ENCODE results near the gene RPS4Y2. TPM values are rescaled to one million over a fixed set of nuclear protein-coding genes. Genes with fewer than 3 reads are reported as not detected.

Gene RPS4Y2
- total RNA-seq, 1 experiment from 2014 or later, result not detected

DNA sequence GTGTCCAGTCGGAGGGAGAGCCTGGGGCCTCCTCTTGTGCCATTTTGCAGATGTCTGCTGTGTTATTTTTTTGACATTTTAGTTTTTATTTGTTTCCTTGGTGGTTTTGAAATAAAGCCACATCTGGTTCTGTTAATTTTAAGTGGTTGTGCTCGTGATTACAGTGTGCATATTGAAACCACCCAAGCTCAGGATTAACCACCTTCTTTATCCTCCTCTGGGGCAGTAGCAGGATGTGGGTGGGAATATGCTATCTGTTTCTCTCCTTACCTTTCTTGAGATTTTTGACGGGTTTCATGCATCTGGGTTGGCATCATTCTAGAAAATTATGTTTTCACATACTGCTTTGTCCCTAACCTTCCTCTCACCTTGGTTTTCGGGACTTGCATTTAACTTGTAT lies 20.2 kb downstream of the RPS4Y2 start:
- ChIA-PET POLR2A (no interaction called here), CTCF (no interaction called here)
- peaks cover 67% of the 10 kb centered on the region for H3K9me3 Mint-ChIP-seq
- TF ChIP-seq PREB (CRISPR knock-in tag; IDR thresholded peaks at IDR 0.05; ENCODE audit: borderline replicate concordance), result no peak
- TF ChIP-seq, protein P1, sequence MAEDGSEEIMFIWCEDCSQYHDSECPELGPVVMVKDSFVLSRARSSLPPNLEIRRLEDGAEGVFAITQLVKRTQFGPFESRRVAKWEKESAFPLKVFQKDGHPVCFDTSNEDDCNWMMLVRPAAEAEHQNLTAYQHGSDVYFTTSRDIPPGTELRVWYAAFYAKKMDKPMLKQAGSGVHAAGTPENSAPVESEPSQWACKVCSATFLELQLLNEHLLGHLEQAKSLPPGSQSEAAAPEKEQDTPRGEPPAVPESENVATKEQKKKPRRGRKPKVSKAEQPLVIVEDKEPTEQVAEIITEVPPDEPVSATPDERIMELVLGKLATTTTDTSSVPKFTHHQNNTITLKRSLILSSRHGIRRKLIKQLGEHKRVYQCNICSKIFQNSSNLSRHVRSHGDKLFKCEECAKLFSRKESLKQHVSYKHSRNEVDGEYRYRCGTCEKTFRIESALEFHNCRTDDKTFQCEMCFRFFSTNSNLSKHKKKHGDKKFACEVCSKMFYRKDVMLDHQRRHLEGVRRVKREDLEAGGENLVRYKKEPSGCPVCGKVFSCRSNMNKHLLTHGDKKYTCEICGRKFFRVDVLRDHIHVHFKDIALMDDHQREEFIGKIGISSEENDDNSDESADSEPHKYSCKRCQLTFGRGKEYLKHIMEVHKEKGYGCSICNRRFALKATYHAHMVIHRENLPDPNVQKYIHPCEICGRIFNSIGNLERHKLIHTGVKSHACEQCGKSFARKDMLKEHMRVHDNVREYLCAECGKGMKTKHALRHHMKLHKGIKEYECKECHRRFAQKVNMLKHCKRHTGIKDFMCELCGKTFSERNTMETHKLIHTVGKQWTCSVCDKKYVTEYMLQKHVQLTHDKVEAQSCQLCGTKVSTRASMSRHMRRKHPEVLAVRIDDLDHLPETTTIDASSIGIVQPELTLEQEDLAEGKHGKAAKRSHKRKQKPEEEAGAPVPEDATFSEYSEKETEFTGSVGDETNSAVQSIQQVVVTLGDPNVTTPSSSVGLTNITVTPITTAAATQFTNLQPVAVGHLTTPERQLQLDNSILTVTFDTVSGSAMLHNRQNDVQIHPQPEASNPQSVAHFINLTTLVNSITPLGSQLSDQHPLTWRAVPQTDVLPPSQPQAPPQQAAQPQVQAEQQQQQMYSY (CRISPR knock-in tag; IDR thresholded peaks at IDR 0.05), result no peak
- TF ChIP-seq, protein P2, sequence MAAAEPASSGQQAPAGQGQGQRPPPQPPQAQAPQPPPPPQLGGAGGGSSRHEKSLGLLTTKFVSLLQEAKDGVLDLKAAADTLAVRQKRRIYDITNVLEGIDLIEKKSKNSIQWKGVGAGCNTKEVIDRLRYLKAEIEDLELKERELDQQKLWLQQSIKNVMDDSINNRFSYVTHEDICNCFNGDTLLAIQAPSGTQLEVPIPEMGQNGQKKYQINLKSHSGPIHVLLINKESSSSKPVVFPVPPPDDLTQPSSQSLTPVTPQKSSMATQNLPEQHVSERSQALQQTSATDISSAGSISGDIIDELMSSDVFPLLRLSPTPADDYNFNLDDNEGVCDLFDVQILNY (CRISPR knock-in tag; IDR thresholded peaks at IDR 0.05), result no peak
- no peak for TF ChIP-seq NR1H2 (CRISPR knock-in tag; IDR thresholded peaks at IDR 0.05)
- H3K4me3 Mint-ChIP-seq, result no peak overlapping the region
- ATAC-seq (no peak), DNase-seq (ENCODE audit: low spot score) (no peak)
- no peaks in the 10 kb centered on the region; the same call in 1 of the 2 replicates for H3K27me3 Mint-ChIP-seq (ENCODE audit: low read depth)
- H3K36me3 Mint-ChIP-seq, result peaks cover 47% of the 10 kb centered on the region
- no peak overlapping the region for H3K27ac Mint-ChIP-seq
- H3K4me1 Mint-ChIP-seq, result no peaks in the 10 kb centered on the region

- TF ChIP-seq, protein P3, sequence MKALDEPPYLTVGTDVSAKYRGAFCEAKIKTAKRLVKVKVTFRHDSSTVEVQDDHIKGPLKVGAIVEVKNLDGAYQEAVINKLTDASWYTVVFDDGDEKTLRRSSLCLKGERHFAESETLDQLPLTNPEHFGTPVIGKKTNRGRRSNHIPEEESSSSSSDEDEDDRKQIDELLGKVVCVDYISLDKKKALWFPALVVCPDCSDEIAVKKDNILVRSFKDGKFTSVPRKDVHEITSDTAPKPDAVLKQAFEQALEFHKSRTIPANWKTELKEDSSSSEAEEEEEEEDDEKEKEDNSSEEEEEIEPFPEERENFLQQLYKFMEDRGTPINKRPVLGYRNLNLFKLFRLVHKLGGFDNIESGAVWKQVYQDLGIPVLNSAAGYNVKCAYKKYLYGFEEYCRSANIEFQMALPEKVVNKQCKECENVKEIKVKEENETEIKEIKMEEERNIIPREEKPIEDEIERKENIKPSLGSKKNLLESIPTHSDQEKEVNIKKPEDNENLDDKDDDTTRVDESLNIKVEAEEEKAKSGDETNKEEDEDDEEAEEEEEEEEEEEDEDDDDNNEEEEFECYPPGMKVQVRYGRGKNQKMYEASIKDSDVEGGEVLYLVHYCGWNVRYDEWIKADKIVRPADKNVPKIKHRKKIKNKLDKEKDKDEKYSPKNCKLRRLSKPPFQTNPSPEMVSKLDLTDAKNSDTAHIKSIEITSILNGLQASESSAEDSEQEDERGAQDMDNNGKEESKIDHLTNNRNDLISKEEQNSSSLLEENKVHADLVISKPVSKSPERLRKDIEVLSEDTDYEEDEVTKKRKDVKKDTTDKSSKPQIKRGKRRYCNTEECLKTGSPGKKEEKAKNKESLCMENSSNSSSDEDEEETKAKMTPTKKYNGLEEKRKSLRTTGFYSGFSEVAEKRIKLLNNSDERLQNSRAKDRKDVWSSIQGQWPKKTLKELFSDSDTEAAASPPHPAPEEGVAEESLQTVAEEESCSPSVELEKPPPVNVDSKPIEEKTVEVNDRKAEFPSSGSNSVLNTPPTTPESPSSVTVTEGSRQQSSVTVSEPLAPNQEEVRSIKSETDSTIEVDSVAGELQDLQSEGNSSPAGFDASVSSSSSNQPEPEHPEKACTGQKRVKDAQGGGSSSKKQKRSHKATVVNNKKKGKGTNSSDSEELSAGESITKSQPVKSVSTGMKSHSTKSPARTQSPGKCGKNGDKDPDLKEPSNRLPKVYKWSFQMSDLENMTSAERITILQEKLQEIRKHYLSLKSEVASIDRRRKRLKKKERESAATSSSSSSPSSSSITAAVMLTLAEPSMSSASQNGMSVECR (CRISPR knock-in tag; IDR thresholded peaks at IDR 0.05; ENCODE audit: borderline replicate concordance), result no peak
- H3K4me1 Mint-ChIP-seq, result no peaks in the 10 kb centered on the region
- H3K27me3 Mint-ChIP-seq (ENCODE audit: low read depth), result no peaks in the 10 kb centered on the region
- ChIA-PET POLR2A (no interaction called here), CTCF (no interaction called here)
- H3K9me3 Mint-ChIP-seq, result peaks cover 54% of the 10 kb centered on the region
- DNase-seq (ENCODE audit: low spot score) (no peak), ATAC-seq (no peak)
- no peak overlapping the region for H3K4me3 Mint-ChIP-seq
- H3K27ac Mint-ChIP-seq, result no peak overlapping the region
- peaks cover 40% of the 10 kb centered on the region for H3K36me3 Mint-ChIP-seq
Observed at GRCh38 chrY:20780104-20780654, 24.3 kb downstream of the RPS4Y2 start.

GRCh38 chrY:20780776-20781175 lies 24.9 kb downstream of the RPS4Y2 start:
- POLR2A ChIA-PET, result no interaction called here

DNA sequence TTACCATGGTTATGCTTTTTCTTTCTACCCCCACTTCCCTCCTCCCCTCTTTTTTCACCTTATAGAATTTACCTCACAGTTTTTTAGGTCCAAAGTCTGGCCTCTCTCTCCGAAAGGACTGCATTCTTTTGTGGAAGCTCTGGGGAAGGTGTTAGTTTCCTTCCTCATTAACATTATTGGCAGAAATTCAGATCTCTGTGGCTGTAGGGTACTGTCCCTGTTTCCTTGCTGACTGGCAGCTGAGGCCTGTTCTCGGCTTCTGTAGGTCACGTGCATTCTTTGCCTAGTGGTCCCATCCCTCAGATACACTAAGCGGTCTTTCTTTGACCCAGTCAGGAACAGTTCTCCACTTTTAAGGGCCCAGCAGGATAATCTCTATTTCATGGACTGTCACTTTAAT lies 25.5 kb downstream of the RPS4Y2 start:
- H3K36me3 Mint-ChIP-seq, result peaks cover 37% of the 10 kb centered on the region
- ATAC-seq (no peak), DNase-seq (ENCODE audit: low spot score) (no peak)
- H3K9me3 Mint-ChIP-seq, result peaks cover 50% of the 10 kb centered on the region
- CTCF ChIA-PET, result no interaction called here
- H3K27ac Mint-ChIP-seq, result no peak overlapping the region
- POLR2A ChIA-PET, result no interaction called here
- H3K4me3 Mint-ChIP-seq, result no peak overlapping the region
- H3K27me3 Mint-ChIP-seq (ENCODE audit: low read depth), result no peaks in the 10 kb centered on the region
- TF ChIP-seq ZNF512 (CRISPR knock-in tag; IDR thresholded peaks at IDR 0.05; ENCODE audit: borderline replicate concordance) (no peak), IRF2 (CRISPR knock-in tag; IDR thresholded peaks at IDR 0.05; ENCODE audit: borderline replicate concordance, low read depth) (no peak), PRRX2 (CRISPR knock-in tag; IDR thresholded peaks at IDR 0.05) (no peak), ESRRA (CRISPR knock-in tag; IDR thresholded peaks at IDR 0.05; ENCODE audit: borderline replicate concordance) (no peak)
- TF ChIP-seq, protein P3 (CRISPR knock-in tag; IDR thresholded peaks at IDR 0.05; ENCODE audit: borderline replicate concordance), result no peak
- TF ChIP-seq, protein P2 (CRISPR knock-in tag; IDR thresholded peaks at IDR 0.05), result no peak
- H3K4me1 Mint-ChIP-seq, result no peaks in the 10 kb centered on the region

More at GRCh38 chrY:20780776-20781175, 24.9 kb downstream of the RPS4Y2 start:
- ATAC-seq (no peak), DNase-seq (ENCODE audit: low spot score) (no peak)
- peaks cover 52% of the 10 kb centered on the region for H3K9me3 Mint-ChIP-seq
- no peaks in the 10 kb centered on the region for H3K4me1 Mint-ChIP-seq
- no peak overlapping the region for H3K27ac Mint-ChIP-seq
- no peaks in the 10 kb centered on the region for H3K27me3 Mint-ChIP-seq (ENCODE audit: low read depth)
- CTCF ChIA-PET, result no interaction called here
- no peak overlapping the region for H3K4me3 Mint-ChIP-seq
- H3K36me3 Mint-ChIP-seq, result peaks cover 38% of the 10 kb centered on the region
- no peak for TF ChIP-seq SMAD3 (CRISPR knock-in tag; IDR thresholded peaks at IDR 0.05; ENCODE audit: borderline replicate concordance)
